Bronchial epithelial cell (primary cell): ENCODE results near the gene RFX1. TPM values are rescaled to one million over a fixed set of nuclear protein-coding genes. Genes with fewer than 3 reads are reported as not detected.

Experiments
- DNase-seq: peaks from one replicate; pipeline ENCODE4 v3.0.0-alpha.2; 2010; ENCODE audit warnings: low read depth
- FAIRE-seq: peaks from 2 replicates; lab custom pipeline; 2011; peaks lifted over from hg19 to GRCh38; lab: Jason Lieb, UNC
- H3K27me3 ChIP-seq: 2 replicates; pipeline ENCODE4 v1.5.1; 2011; ENCODE audit warnings: low read length; ENCODE audit not compliant: control insufficient read depth, insufficient read depth
- H3K36me3 ChIP-seq: 2 replicates; pipeline ENCODE4 v1.5.1; 2011; ENCODE audit warnings: low read length; ENCODE audit not compliant: control insufficient read depth, insufficient read depth
- H3K4me3 ChIP-seq: 2 replicates; pipeline ENCODE4 v1.5.1; 2011; ENCODE audit warnings: mild to moderate bottlenecking, low read depth, low read length, control low read depth
- CTCF ChIP-seq: IDR thresholded peaks from 2 replicates; pipeline ENCODE4 v1.5.1; 2011; ENCODE audit warnings: mild to moderate bottlenecking, moderate library complexity, low read length, control low read depth, inconsistent platforms; ENCODE audit not compliant: insufficient read depth, severe bottlenecking
- total RNA-seq: library from RNA; depleted of rRNA; stranded (reverse); fragments of >200 nt; gene quantifications from 2 replicates; pipeline ENCODE4 v1.2.1, GENCODE V29; 2014

RFX1 gene
- total RNA-seq, 1 donor from 2014 or later = 0.79 TPM

GRCh38 chr19:13935765-13936510 is 70.2 kb downstream of the RFX1 start:
- TF ChIP-seq CTCF = no peak
- H3K27me3 ChIP-seq = no peaks in the 10 kb centered on the region
- DNase-seq = no peak
- H3K36me3 ChIP-seq = no peaks in the 10 kb centered on the region
- FAIRE-seq = no peak
- no peak overlapping the region for H3K4me3 ChIP-seq

- peaks cover 2% of the 10 kb centered on the region for H3K36me3 ChIP-seq
- FAIRE-seq (peak; percentile 99), DNase-seq (no peak)
- H3K4me3 ChIP-seq = no peak overlapping the region
- H3K27me3 ChIP-seq = no peaks in the 10 kb centered on the region
- no peak for TF ChIP-seq CTCF
Observed at GRCh38 chr19:13934785-13935109, 71.4 kb downstream of the RFX1 start.

GRCh38 chr19:13932911-13933393 is 73.2 kb downstream of the RFX1 start:
- Histone ChIP-seq H3K27me3 (no peaks in the 10 kb centered on the region), H3K36me3 (peaks cover 3% of the 10 kb centered on the region), H3K4me3 (no peak overlapping the region)
- DNase-seq (no peak), FAIRE-seq (no peak)
- no peak for TF ChIP-seq CTCF

GRCh38 chr19:13932149-13932637 is 73.9 kb downstream of the RFX1 start:
- no peak overlapping the region for H3K4me3 ChIP-seq
- TF ChIP-seq CTCF = no peak
- no peak for FAIRE-seq
- peaks cover 5% of the 10 kb centered on the region for H3K36me3 ChIP-seq
- DNase-seq = peak; percentile 63
- no peaks in the 10 kb centered on the region for H3K27me3 ChIP-seq

DNA sequence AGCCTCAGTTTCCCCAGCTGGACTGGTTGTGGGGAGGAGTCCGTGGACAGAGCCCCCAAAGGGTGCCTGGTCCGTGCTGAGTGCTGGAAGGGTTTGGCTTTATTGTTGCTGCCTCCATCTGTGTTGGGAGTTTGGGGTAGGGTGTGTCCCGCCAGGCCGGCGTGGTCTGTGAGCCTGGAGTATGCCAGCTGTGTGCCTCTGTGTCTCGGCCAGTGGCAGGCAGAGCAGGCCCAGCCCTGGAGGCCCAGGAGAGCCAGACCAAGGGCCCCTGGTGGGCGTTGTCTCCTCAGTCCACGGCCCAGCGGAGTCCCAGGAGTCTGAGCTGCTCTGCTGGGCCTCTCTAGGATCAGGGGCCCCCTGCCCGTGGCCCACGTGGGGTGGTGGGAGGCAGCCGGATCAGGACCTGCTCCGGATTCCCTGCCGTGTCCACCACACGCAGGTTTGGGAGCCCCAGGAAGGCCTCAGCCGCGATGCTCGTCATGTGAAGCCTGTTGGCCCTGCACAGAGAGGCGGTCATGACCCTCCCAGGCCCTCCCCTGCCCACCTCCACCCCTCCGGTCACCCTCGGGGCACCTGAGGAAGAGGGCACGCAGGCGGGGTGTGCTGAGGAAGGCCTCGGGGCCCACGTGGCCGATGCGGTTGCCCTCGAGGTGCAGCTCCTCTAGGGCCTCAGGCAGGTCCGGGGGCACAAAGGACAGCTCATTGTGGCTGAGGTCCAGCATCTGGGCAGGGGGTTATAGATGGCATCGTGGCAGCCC is 74.5 kb downstream of the RFX1 start:
- no peak for DNase-seq
- no peak for TF ChIP-seq CTCF
- Histone ChIP-seq H3K36me3 (peaks cover 10% of the 10 kb centered on the region), H3K27me3 (no peaks in the 10 kb centered on the region), H3K4me3 (no peak overlapping the region)
- FAIRE-seq = no peak
